NCI-H524 treated with DMSO at 0.1 percent for 48 hours (cell line): ENCODE data around the gene SLC6A13.
A peak's percentile ranks its signal among the peaks of the same experiment; 100 is the strongest.
"Not testable (repeated sequence)": the region's sequence is repeated elsewhere in the genome, so short reads cannot be mapped to it uniquely, and the experiment has no call there.

Experiments used
- DNase-seq: peaks from one replicate; lab custom pipeline; 2025; lab: John Stamatoyannopoulos, UW

Gene SLC6A13

GRCh38 chr12:197911-198695 lies 64.5 kb downstream of the SLC6A13 start:
- no peak for DNase-seq

- DNase-seq = no peak
Measured at GRCh38 chr12:197347-197746, 65.3 kb downstream of the SLC6A13 start.

- DNase-seq = no peak
Measured at GRCh38 chr12:196436-196835, 66.2 kb downstream of the SLC6A13 start.

- no peak for DNase-seq
Measured at GRCh38 chr12:195951-196350, 66.7 kb downstream of the SLC6A13 start.

- DNase-seq = no peak
Measured at GRCh38 chr12:195156-195555, 67.5 kb downstream of the SLC6A13 start.

- DNase-seq = no peak
Measured at GRCh38 chr12:194276-194675, 68.4 kb downstream of the SLC6A13 start.

- DNase-seq = no peak
Measured at GRCh38 chr12:193261-193660, 69.4 kb downstream of the SLC6A13 start.

GRCh38 chr12:191541-191940 lies 71.1 kb downstream of the SLC6A13 start:
- no peak for DNase-seq

- DNase-seq = no peak
Measured at GRCh38 chr12:190881-191280, 71.8 kb downstream of the SLC6A13 start.

GRCh38 chr12:189622-189962 lies 73.0 kb downstream of the SLC6A13 start:
- DNase-seq = no peak

GRCh38 chr12:188910-189621 lies 73.6 kb downstream of the SLC6A13 start:
- no peak for DNase-seq

- not testable (repeated sequence) for DNase-seq
Measured at GRCh38 chr12:187986-188909, 74.4 kb downstream of the SLC6A13 start.

- DNase-seq = no peak
Measured at GRCh38 chr12:186006-186625, 76.5 kb downstream of the SLC6A13 start.

GRCh38 chr12:185576-185955 lies 77.1 kb downstream of the SLC6A13 start:
- DNase-seq = peak; percentile 14

- DNase-seq = no peak
Measured at GRCh38 chr12:184811-185575, 77.6 kb downstream of the SLC6A13 start.

GRCh38 chr12:182381-182892 lies 80.2 kb downstream of the SLC6A13 start:
- no peak for DNase-seq

GRCh38 chr12:181921-182320 lies 80.7 kb downstream of the SLC6A13 start:
- no peak for DNase-seq

GRCh38 chr12:180445-180844 lies 82.2 kb downstream of the SLC6A13 start:
- DNase-seq = no peak

GRCh38 chr12:179885-180284 lies 82.8 kb downstream of the SLC6A13 start:
- no peak for DNase-seq

GRCh38 chr12:179131-179884 lies 83.3 kb downstream of the SLC6A13 start:
- no peak for DNase-seq

GRCh38 chr12:178829-179109 lies 83.9 kb downstream of the SLC6A13 start:
- no peak for DNase-seq
